Amniotic stem cell (primary cell): ENCODE results near the gene KCNMA1.
"Not testable (repeated sequence)": the region's sequence is repeated elsewhere in the genome, so short reads cannot be mapped to it uniquely, and the experiment has no call there.

Experiments
- DNase-seq: peaks from one replicate; lab custom pipeline; 2025; lab: John Stamatoyannopoulos, UW

The KCNMA1 gene

GRCh38 chr10:77415313-77415960, 222.2 kb downstream of the KCNMA1 start:
- DNase-seq, result no peak

GRCh38 chr10:77413231-77413630, 224.4 kb downstream of the KCNMA1 start:
- no peak for DNase-seq

- DNase-seq, result not testable (repeated sequence)
Measured at GRCh38 chr10:77412573-77413133, 225.0 kb downstream of the KCNMA1 start.

- no peak for DNase-seq
Measured at GRCh38 chr10:77411805-77412204, 225.8 kb downstream of the KCNMA1 start.

GRCh38 chr10:77410523-77410922, 227.1 kb downstream of the KCNMA1 start:
- no peak for DNase-seq

GRCh38 chr10:77409697-77410471, 227.7 kb downstream of the KCNMA1 start:
- no peak for DNase-seq

- no peak for DNase-seq
Measured at GRCh38 chr10:77408259-77408658, 229.3 kb downstream of the KCNMA1 start.

- DNase-seq, result no peak
Measured at GRCh38 chr10:77406764-77407430, 230.7 kb downstream of the KCNMA1 start.

GRCh38 chr10:77405771-77406241, 231.8 kb downstream of the KCNMA1 start:
- no peak for DNase-seq

GRCh38 chr10:77404810-77405209, 232.8 kb downstream of the KCNMA1 start:
- no peak for DNase-seq

- no peak for DNase-seq
Measured at GRCh38 chr10:77403761-77404160, 233.8 kb downstream of the KCNMA1 start.

GRCh38 chr10:77401683-77402082, 235.9 kb downstream of the KCNMA1 start:
- no peak for DNase-seq

GRCh38 chr10:77400033-77400432, 237.6 kb downstream of the KCNMA1 start:
- no peak for DNase-seq

- no peak for DNase-seq
Measured at GRCh38 chr10:77398986-77399755, 238.4 kb downstream of the KCNMA1 start.

GRCh38 chr10:77398558-77398957, 239.1 kb downstream of the KCNMA1 start:
- DNase-seq, result no peak

- no peak for DNase-seq
Measured at GRCh38 chr10:77397103-77397502, 240.5 kb downstream of the KCNMA1 start.

- DNase-seq, result no peak
Measured at GRCh38 chr10:77396290-77396689, 241.3 kb downstream of the KCNMA1 start.

GRCh38 chr10:77393821-77394501, 243.6 kb downstream of the KCNMA1 start:
- no peak for DNase-seq

GRCh38 chr10:77393411-77393810, 244.2 kb downstream of the KCNMA1 start:
- no peak for DNase-seq

- peak; percentile 98 for DNase-seq
Measured at GRCh38 chr10:77392851-77393250, 244.8 kb downstream of the KCNMA1 start.

- DNase-seq, result no peak
Measured at GRCh38 chr10:77392236-77392721, 245.3 kb downstream of the KCNMA1 start.
